Measurements from ENCODE around the gene ATP1A2.

GRCh38 chr1:160149233-160149632, 33.7 kb downstream of the ATP1A2 start:
- no peak for TF ChIP-seq CTCF (conservative IDR thresholded peaks at IDR 0.05; ENCODE audit: low read depth in 2 of 2)
- no peak for TF ChIP-seq POLR2AphosphoS5 (IDR thresholded peaks at IDR 0.05; ENCODE audit: low read depth)
